ENCODE measurements around the gene CLK2. TPM values are rescaled to one million over a fixed set of nuclear protein-coding genes. Genes with fewer than 3 reads are reported as not detected.
A peak's percentile ranks its signal among the peaks of the same experiment; 100 is the strongest.
"Not testable (repeated sequence)": the region's sequence is repeated elsewhere in the genome, so short reads cannot be mapped to it uniquely, and the experiment has no call there.

Gene CLK2
- total RNA-seq, 1 experiment from 2014 or later, result 30.8 TPM

DNA sequence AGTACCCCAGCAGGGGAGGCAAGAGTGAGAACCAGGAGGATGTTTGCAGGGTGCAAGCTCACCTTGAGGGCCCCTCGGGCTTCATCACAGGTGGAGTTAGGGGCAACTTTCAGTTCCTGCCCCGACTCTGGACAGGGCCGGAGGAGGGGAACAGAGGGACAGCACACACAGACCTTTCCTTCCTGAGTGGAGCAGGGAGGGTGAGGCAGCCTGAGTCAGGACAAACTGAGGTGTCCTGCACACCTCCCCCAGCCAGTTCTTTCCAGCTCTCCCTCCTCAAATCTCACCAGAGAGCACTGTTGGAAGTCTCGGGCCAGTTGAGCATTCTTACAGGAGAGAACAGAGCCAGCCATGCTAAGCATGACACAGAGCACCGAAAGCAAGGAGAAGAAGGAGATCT is 19.5 kb downstream of the CLK2 start:
- no peak for DNase-seq (ENCODE audit: low read depth)
- in situ Hi-C loops (cut with HindIII; ENCODE audit: low pct_unique_long_range_greater_than_20kb, low sequenced_read_pairs), result no loop called here

DNA sequence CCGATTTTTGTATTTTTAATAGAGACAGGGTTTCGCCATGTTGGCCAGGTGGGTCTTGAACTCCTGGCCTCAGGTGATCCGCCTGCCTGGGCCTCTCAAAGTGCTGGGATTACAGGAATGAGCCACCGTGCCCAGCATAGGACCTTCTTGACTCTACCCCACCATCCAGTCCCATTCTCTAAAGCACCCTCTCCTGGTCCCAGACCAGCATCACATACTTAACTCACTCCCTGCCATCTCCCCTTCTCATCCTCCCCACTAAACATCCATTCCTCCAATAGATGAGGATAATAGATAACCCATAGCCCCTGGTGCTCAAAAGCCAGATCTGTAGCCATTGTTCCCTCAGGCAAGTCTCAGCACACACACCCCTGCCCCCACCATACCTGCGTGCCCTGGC is 20.1 kb downstream of the CLK2 start:
- in situ Hi-C loops (cut with HindIII; ENCODE audit: low pct_unique_long_range_greater_than_20kb, low sequenced_read_pairs), result no loop called here
- no peak for DNase-seq (ENCODE audit: low read depth)

DNA sequence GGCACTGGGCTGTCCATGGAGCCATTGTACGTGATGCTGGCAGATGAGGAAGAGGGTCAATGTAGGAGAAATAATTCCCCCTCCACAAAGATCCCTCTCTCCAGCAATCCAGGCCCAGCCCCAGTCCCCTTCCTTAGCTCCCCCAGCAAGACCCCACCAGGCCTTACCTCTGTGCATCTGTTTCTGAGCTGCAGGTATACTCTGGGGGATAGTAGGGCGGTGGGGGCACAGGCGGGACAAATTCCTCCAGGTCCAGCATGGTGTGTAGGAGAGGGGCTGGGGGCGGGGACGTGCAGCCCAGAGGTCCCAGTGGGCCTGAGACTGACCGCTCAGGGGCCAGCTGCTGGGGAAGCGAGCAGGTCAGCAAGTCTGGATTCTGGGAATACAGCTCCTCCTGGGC is 21.7 kb downstream of the CLK2 start:
- DNase-seq (ENCODE audit: low read depth), result no peak
- in situ Hi-C loops (cut with HindIII; ENCODE audit: low pct_unique_long_range_greater_than_20kb, low sequenced_read_pairs), result no loop called here

DNA sequence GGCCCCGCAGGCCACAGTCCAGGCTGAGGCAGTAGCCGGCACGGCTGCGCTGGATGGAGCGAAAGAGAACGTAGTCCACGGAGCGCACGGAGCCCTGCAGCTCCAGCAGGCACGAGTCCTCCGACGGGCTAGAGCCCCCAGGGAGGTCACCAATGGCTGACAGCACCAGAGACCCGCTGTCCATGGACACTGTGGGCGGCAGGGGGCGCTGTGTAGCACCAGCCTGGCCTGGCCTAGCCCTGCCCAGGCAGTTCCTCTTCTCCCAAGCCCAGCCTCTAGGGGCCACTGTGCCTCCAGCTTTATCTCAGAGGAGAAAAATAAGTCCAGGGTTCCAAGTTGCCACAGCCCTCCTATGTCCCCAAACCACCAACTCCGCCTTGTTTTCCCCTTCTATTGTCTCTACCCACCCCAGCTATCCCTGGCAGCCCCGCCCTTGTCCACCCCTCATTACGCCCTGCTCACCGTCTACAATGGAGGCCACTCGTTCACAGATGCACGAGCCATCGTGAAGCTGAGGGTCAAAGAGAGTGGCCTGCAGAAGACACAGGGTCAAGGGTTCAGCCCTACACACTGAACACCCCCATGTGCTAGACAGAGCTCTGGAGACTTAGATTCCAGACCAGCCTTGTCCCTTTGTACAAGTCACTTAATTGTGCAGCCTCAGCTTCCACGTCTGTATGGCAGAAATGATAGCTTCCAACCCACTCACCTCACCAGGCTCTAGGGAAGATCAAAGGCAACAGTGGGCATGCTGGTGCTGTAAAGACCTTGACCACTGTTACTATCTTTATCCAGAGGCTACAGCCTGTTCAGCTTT is 22.5 kb downstream of the CLK2 start:
- in situ Hi-C loops (cut with HindIII; ENCODE audit: low pct_unique_long_range_greater_than_20kb, low sequenced_read_pairs), result no loop called here
- peak; percentile 71 for DNase-seq (ENCODE audit: low read depth)

DNA sequence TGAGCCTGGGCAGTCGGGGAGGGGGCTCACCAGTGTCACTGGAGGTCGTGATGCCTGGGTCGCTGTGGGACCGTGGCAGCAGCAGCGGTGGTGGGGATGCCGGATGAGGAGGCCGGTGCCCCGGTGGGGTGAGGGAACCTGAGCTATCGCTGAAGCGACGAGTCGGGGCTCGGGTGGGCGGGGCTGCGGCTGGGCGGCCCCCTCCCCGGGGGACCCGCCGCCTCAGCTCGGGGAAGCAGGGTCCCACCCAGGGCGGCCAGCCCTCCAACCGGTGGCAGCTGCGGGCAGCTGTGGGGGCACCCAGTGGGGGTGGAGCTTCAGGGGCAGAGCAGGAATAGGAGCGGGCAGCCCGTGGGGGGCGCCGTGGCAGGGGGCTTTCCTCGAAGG is 23.1 kb downstream of the CLK2 start:
- DNase-seq (ENCODE audit: low read depth), result no peak
- in situ Hi-C loops (cut with HindIII; ENCODE audit: low pct_unique_long_range_greater_than_20kb, low sequenced_read_pairs), result no loop called here

DNA sequence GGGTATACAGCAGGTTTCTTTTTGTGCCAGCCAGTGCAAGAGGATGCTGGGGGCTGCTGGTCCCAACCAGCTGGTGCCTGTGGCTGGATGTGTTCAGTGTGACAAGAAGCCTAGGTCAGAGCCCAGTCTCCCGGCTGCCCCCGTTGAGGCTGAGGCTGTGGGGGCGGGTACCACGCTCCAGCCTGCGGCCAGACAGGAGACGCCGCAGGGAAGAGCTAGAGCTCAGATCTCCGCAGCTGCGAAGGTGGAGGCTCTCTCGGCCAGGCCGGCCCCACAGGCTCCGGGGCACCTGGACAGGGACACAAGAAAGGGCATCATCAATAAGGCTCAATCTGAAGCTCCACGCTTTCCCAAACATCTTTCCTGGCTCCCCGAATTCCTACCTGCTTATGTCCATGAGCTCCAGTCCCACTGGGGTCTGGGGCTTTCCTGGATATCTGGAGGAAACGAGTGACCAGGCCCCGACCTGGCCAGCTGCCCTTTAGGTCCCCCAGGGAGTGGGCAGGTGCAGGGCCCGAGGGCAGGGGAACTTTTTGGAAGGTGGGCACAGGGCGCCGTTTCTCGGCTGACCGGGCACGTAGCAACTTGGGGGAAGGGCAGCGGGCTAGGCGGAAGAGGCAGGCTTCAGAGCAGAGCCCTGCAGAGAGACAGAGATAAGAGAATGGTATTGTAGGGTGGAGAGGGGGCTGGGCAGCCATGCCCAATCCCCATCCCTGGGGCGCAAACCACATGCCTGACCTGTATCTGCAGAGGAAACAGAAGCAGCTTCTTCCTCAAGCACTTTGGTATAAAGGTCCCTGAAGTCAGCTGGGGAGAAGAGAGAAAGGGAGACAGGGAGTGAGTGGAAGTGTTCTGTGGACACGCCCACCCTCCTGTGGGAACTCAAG is 25.4 kb downstream of the CLK2 start:
- in situ Hi-C loops (cut with HindIII; ENCODE audit: low pct_unique_long_range_greater_than_20kb, low sequenced_read_pairs), result no loop called here
- DNase-seq (ENCODE audit: low read depth), result no peak

DNA sequence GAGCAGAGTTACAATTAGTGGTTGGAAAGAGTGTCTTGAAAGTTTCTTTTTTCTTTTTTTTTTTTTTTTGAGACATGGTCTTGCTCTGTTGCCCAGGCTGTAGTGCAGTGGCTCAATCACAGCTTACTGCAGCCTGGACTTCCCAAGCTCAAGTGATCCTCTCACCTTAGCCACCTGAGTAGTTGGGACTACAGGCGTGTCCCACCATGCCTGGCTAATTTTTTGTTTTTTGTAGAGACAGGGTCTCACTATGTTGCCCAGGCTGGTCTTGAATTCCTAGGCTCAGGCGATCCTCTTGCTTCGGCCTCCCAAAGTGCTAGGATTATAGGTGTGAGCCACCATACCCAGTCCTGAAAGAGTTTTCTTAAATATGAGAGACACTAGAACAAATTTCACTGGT is 26.5 kb downstream of the CLK2 start:
- DNase-seq (ENCODE audit: low read depth); in situ Hi-C loops (cut with HindIII; ENCODE audit: low pct_unique_long_range_greater_than_20kb, low sequenced_read_pairs): not testable (repeated sequence)

DNA sequence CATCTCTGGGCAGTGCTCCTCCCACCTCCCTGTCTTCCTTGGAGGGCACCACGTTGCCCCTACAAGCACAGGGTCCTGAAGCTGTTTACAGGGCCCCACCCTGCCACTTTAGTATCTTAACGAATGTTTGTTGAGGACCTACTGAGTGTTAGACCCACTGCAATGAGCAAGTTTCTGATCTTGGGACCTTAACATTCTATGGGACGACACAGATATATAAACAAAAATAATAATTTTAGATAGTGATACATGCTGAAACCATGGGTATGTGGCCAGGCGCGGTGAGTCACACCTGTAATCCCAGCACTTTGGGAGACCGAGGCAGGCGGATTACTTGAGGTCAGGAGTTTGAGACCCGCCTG is 28.2 kb downstream of the CLK2 start:
- in situ Hi-C loops (cut with HindIII; ENCODE audit: low pct_unique_long_range_greater_than_20kb, low sequenced_read_pairs), result no loop called here
- DNase-seq (ENCODE audit: low read depth), result no peak

DNA sequence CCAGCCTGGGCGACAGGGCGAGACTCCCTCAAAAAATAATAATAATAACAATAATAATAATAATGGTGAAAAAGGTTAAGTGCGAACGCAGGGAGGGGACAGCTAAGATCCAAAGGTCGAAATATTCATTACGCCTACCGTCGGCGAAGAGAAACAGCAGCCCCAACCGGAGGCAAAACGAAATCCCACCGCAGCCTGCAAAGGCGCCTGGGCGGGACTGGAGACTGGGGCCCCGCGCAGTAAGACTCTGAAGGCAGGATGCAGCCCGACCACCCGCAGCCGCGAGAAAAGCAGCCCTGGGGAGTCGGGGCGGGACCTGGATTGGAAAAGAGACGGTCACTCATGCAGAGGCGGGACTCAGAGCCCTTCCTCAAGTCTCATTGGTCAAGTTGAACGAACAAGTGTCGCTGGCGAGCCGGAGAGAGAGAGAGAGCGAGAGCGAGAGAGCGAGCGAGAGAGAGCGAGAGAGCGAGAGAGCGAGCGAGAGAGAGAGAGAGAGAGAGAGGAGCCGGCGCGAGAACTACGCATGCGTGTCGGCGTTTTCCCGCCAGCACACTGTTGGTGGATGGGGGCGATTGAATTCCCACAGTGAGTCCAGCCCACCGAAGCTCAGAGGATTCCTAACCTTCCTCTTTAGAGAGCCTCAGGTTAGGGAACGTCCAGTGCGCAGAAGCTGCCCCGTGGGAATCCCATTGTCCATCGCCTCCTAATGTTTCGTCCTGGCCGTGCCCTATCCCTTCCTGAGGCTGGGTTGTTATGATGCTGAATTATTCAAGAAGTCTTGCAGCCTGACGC is 28.7 kb downstream of the CLK2 start:
- peak; percentile 99 for DNase-seq (ENCODE audit: low read depth)
- in situ Hi-C loops (cut with HindIII; ENCODE audit: low pct_unique_long_range_greater_than_20kb, low sequenced_read_pairs), result no loop called here

DNA sequence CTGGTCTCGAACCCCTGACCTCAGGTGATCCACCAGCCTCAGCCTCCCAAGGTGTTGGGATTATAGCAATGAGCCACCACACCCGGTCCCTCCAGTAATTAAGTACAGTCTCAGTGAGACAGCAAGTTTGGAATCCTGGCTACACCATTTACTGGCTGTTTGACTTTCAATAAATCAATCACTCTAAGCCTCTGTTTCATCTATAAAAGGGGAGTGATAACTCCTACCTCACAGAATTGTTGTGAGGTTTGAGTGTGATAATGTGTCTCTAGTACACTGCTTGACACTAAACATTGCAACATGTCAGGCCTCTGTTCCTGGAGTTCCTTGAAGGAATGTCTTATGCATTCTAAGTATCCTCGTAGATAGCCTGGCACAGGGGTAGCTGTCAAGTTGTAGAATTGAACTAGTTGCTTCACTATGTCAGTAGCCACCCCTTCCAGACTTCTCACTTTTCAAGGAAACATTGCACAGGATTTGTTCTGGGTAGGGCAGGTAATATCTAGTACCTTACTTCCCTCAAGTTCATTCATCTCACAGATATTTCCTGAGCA is 30.4 kb downstream of the CLK2 start:
- DNase-seq (ENCODE audit: low read depth), result no peak
- in situ Hi-C loops (cut with HindIII; ENCODE audit: low pct_unique_long_range_greater_than_20kb, low sequenced_read_pairs), result no loop called here

DNA sequence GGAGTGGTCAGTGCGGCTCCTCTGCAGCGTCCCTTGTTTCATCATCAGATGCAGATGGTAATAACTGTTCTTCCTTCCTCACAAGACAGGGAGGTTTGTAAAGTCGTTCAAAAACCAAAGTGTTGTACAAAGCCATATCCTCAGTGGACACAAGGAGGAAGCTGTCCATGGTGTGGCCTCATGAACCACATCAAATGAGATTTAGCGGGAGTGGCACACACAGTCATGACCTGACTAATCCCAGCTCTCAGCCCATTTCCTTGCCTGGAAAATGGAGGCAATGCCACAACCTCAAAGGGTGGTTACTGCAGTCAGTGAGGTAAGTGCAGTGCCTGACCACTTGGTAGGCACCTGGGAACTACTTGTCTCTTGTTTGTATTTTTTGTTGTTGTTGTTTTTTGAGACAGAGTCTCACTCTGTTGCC is 31.5 kb downstream of the CLK2 start:
- in situ Hi-C loops (cut with HindIII; ENCODE audit: low pct_unique_long_range_greater_than_20kb, low sequenced_read_pairs), result no loop called here
- DNase-seq (ENCODE audit: low read depth), result no peak

DNA sequence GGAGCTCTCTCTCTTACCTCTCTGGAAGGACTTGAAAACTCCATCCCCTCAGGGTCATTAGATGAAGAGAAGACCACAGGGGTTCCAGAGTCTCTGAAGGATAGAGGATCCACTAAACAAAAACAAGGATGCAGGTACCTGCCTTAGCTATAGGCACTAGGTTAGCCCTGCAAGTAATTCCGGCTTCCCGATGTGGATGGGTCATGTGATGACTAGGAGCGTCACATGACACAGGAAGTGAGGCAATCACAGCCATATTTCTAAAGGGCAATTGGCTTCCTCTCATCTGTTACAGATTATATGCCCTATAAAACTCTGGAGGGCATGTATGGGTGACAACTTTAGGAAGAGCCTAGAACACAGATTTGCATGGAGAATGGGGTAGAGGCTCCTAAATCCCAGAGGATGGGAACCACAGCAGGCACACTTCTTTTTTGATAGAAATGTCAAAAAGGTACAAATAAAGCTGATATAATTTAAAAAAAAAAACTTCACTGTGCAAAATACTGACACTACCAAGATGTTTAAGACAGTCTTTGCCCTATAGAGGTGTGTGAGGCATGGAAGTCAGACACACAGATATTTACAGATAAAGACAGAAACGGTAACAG is 32.1 kb downstream of the CLK2 start:
- in situ Hi-C loops (cut with HindIII; ENCODE audit: low pct_unique_long_range_greater_than_20kb, low sequenced_read_pairs), result no loop called here
- DNase-seq (ENCODE audit: low read depth), result peak; percentile 65

DNA sequence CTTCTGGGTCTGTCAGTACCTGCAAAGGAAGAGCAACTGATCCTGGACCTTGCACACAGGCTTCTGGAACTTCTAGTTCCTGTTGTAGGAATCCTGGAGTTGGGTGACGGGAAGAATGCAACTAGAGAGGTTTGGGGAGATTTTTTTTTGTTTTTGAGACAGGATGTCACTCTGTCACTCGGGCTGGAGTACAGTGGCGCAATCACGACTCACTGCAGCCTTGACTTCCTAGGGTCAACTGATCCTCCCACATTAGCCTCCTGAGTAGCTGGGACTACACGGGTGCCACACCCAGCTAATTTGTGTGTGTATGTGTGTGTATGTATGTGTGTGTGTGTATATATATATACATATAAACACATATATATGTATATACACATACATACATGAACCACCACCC is 36.9 kb downstream of the CLK2 start:
- in situ Hi-C loops (cut with HindIII; ENCODE audit: low pct_unique_long_range_greater_than_20kb, low sequenced_read_pairs), result no loop called here
- DNase-seq (ENCODE audit: low read depth), result no peak

DNA sequence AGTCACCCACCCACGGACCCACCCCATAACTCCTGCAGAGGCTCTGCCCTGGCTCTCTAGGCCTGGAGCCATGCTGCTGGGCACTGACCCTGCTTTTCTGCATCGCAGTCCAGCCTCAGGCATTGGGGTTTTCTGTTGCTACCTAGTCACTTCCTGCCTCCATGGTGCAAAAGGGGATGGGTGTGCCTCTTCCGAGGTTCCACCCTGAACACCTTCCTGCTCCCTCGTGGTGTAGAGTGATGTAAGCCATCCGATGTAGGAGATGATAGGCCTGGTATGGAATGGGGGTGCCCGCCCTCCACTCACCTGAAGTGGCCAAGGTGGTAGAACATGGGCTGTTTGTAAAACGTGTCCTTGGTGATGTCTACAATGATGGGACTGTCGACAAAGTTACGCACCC is 37.9 kb downstream of the CLK2 start:
- in situ Hi-C loops (cut with HindIII; ENCODE audit: low pct_unique_long_range_greater_than_20kb, low sequenced_read_pairs); DNase-seq (ENCODE audit: low read depth): not testable (repeated sequence)

DNA sequence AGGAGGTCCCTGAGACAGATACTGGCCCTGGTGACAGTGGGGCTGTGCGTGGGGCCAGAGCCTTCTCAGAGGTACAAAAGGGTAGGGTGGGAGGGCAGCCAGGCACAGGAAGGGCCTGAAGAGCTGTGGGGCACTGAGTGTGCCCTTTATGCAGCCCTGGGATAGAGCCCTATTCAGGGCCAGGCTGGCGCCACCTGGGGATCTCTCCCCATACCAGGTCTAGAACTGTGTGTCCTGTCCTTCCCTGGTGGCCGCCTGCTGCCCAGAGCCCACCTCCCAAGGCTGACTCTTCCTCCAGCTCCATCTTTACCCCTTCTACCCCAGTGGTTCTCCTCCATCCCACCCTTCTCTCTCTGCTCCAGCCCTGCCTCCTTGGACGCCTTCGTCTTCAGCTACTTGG is 39.8 kb downstream of the CLK2 start:
- DNase-seq (ENCODE audit: low read depth); in situ Hi-C loops (cut with HindIII; ENCODE audit: low pct_unique_long_range_greater_than_20kb, low sequenced_read_pairs): not testable (repeated sequence)

DNA sequence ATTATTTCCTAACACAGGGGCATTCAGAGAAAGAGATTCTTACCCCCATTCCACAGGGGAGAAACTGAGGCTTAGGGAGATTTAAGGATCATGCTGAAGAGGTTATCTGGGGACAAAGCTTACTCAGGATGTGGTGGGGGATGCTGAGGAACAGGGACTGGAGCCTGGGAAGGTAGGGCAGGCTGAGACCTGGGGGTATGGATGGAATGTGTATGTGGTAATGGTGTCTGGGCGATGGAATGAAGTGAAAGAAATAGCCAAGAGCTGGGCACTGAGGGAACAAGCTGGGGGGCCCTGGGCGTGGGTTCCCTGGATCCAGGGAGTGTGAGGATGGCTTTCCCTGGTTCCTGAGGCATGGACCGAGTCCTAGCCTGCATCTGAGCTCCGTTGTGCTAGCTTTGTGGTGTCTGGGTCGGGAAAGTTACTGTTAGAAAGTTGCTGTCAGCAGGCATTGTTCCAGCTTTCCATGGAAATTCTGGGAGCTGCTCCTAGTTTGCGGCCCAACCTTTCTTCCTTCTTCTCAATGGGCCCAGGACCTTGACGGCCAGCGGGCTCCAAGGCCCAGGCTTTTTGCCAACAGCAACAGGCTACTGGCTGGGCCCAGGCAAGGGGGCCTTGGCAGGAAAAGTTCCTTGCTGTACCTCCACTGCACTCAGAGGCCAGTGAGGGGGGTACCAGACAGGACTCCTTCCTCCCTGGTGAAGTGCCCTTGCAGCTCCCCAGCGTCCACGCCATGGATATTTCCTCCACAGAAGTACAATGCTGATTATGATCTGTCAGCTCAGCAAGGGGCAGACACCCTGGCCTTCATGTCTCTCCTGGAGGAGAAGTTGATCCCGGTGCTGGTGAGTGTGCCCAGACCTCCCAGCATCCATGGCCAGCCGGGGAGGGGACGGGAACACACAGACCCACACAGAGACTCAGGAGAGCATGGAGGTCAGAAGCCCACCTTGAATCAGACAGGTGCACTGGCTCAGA is 41.0 kb downstream of the CLK2 start:
- DNase-seq (ENCODE audit: low read depth); in situ Hi-C loops (cut with HindIII; ENCODE audit: low pct_unique_long_range_greater_than_20kb, low sequenced_read_pairs): not testable (repeated sequence)

DNA sequence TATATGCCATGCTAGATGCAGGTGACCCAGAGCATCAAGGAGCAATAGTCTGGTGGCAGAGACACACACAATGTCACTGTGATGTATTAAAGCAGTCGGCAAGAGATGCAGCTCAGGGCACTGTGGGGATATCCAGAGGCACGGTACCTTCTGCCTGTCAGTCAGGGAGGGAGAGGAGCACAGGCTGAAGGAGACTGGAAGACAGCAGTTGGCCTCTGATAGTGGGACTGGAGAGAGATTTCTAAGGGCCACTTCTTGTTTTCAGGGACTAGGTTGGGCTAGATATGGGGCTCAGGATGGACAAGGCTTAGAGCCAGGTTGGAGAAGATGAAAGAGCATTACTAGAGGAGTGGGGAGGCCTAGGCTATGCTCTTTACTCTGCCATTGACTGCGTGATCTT is 42.0 kb downstream of the CLK2 start:
- in situ Hi-C loops (cut with HindIII; ENCODE audit: low pct_unique_long_range_greater_than_20kb, low sequenced_read_pairs); DNase-seq (ENCODE audit: low read depth): not testable (repeated sequence)
